DND-41 (cell line): ENCODE measurements around the gene AATF.

Experiments used
- EZH2 ChIP-seq: IDR thresholded peaks from 3 replicates; pipeline ENCODE4 v1.6.1; 2012; ENCODE audit warnings: borderline replicate concordance, low read depth, mild to moderate bottlenecking, moderate library complexity, low read length, inconsistent platforms; ENCODE audit not compliant: severe bottlenecking
- TF ChIP-seq, protein P1 (sequence below): IDR thresholded peaks from 2 replicates; pipeline ENCODE4 v1.5.1; 2012; ENCODE audit warnings: borderline replicate concordance, low read length, moderate library complexity, mild to moderate bottlenecking; ENCODE audit not compliant: poor library complexity, severe bottlenecking; ENCODE audit errors: extremely low read depth

DNA sequence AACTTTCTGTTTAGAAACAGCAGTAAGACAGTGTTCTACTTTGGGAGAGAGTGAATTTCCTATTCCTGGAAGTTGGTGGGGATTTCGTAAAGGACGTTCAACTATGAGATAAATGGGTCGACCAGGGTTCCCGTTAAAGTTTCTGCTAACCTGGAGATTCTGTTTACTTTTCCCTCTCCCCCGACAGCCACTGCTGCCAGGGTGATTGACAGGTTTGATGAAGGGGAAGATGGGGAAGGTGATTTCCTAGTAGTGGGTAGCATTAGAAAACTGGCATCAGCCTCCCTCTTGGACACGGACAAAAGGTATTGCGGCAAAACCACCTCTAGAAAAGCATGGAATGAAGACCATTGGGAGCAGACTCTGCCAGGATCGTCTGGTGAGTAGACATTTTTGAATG, 1.3 kb downstream of the AATF start:
- TF ChIP-seq, protein P1, sequence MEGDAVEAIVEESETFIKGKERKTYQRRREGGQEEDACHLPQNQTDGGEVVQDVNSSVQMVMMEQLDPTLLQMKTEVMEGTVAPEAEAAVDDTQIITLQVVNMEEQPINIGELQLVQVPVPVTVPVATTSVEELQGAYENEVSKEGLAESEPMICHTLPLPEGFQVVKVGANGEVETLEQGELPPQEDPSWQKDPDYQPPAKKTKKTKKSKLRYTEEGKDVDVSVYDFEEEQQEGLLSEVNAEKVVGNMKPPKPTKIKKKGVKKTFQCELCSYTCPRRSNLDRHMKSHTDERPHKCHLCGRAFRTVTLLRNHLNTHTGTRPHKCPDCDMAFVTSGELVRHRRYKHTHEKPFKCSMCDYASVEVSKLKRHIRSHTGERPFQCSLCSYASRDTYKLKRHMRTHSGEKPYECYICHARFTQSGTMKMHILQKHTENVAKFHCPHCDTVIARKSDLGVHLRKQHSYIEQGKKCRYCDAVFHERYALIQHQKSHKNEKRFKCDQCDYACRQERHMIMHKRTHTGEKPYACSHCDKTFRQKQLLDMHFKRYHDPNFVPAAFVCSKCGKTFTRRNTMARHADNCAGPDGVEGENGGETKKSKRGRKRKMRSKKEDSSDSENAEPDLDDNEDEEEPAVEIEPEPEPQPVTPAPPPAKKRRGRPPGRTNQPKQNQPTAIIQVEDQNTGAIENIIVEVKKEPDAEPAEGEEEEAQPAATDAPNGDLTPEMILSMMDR, result no peak
- no peak for TF ChIP-seq EZH2
